ENCODE measurements around the gene RAD51B.

DNA sequence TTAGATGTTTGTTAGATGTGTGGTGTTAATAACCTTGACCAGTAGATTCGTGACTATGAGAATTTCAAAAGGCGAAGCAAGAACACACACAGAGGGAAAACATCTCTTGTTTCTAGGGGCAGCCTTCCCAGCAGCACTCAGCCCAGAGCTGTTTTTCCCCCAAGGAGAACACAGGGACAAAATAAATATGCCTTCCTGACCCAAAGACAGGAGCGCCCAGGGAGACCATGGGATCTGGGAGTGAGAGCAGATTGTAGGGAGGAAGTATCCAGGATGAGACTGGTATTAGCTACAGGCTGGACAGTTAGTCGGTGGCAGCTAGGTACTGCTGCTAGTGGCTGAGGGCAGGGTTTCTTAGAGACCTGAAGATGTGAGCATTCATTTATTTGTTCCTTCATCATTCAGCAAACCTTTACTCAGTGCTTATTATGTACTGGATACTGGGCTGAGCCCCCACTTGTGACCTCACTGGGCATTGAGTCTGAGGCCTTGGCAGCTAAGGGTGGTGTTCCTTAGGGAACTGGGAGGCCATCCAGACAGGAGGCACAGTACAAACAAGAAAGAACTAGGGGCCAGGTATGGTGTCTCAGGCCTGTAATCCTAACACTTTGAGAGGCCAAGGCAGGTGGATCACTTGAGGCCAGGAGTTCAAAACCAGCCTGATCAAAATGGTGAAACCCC is 503.5 kb downstream of the RAD51B start:
- TF ChIP-seq POLR2AphosphoS5 (IDR thresholded peaks at IDR 0.05; ENCODE audit: low read depth, low read length) = no peak
- no peak for TF ChIP-seq POLR2A (IDR thresholded peaks at IDR 0.05; ENCODE audit: low read depth, low read length)
- no peak for TF ChIP-seq TAF1 (IDR thresholded peaks at IDR 0.05; ENCODE audit: low read depth, low read length)
- no peak for TF ChIP-seq SPI1 (IDR thresholded peaks at IDR 0.05; ENCODE audit: low read depth, low read length)

Data from GM12891 (cell line).